Adrenal gland (tissue), 5 donors: ENCODE measurements around the gene PRKG1.

Experiments used
- POLR2A ChIP-seq, 2 donors: fragments of 450-650 bp; IDR thresholded peaks; one replicate each; pipeline ENCODE4 v1.6.1; 2017; ENCODE audit warnings: antibody characterized with exemption in 2 of 2, mild to moderate bottlenecking in 2 of 2, moderate library complexity in 1 of 2
- TF ChIP-seq, protein P1 (sequence below), 6 experiments: fragments of 450-650 bp in 4 of 6; fragments of 200-600 bp in 2 of 6; sonication (generic) in 1 of 6; IDR thresholded peaks; 1 replicate in 5 of 6; 2 replicates in 1 of 6; pipeline versions ENCODE4 v1.5.1 to v1.8.0; 2016 to 2021; ENCODE audit warnings: antibody characterized with exemption in 6 of 6, mild to moderate bottlenecking in 2 of 6, moderate library complexity in 1 of 6
- donor health status: DM: no; HTN: no; CAD: no.

- TF ChIP-seq, protein P1, sequence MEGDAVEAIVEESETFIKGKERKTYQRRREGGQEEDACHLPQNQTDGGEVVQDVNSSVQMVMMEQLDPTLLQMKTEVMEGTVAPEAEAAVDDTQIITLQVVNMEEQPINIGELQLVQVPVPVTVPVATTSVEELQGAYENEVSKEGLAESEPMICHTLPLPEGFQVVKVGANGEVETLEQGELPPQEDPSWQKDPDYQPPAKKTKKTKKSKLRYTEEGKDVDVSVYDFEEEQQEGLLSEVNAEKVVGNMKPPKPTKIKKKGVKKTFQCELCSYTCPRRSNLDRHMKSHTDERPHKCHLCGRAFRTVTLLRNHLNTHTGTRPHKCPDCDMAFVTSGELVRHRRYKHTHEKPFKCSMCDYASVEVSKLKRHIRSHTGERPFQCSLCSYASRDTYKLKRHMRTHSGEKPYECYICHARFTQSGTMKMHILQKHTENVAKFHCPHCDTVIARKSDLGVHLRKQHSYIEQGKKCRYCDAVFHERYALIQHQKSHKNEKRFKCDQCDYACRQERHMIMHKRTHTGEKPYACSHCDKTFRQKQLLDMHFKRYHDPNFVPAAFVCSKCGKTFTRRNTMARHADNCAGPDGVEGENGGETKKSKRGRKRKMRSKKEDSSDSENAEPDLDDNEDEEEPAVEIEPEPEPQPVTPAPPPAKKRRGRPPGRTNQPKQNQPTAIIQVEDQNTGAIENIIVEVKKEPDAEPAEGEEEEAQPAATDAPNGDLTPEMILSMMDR (IDR thresholded peaks at IDR 0.05) = no peak
- TF ChIP-seq POLR2A (IDR thresholded peaks at IDR 0.05) = no peak
Measured at GRCh38 chr10:52210161-52210560, 1135.9 kb downstream of the PRKG1 start.
